Esophagus squamous epithelium (tissue), 4 donors: Measurements from ENCODE around the gene AVEN.

ENCODE experiments used
- CTCF ChIP-seq, 6 experiments: fragments of 450-650 bp in 4 of 6; fragments of 200-600 bp in 2 of 6; sonication (generic) in 2 of 6; IDR thresholded peaks; one replicate each; pipeline ENCODE4 v1.5.1; 2016 to 2019; ENCODE audit warnings: antibody characterized with exemption in 6 of 6, mild to moderate bottlenecking in 4 of 6, moderate library complexity in 4 of 6
- POLR2A ChIP-seq, 4 donors: fragments of 450-650 bp; IDR thresholded peaks; one replicate each; pipeline ENCODE4 v1.6.1; 2017; ENCODE audit warnings: antibody characterized with exemption in 4 of 4, mild to moderate bottlenecking in 4 of 4, moderate library complexity in 3 of 4

DNA sequence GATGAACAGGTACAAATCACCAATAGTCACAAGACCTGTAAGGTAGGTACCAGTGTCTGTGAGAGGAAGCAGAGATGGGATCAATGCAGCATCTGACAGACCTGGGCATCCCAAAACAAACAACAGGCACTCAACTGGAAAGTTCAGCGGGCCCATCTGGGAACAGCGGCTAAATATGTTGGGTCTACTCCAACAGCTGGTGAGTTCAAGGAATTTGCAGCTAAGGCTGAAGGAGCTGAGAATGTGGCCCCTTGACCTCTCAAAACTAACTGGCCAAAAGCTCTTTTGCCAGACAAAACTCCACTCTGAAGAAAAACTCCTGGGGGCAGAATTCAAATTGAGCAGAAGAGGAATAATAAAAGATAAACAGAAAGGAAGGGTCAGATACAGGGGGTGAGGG lies 24.4 kb downstream of the AVEN start:
- TF ChIP-seq CTCF (IDR thresholded peaks at IDR 0.05) = no peak
- TF ChIP-seq POLR2A (IDR thresholded peaks at IDR 0.05) = no peak
